Activated CD4-positive, CD25-positive, alpha-beta regulatory T cell treated with anti-CD3 and anti-CD28 coated beads, Interleukin-2, amount 50 U/mL, for 72 hours (primary cell): ENCODE data around the gene SELENOF.
"Not testable (repeated sequence)": the region's sequence is repeated elsewhere in the genome, so short reads cannot be mapped to it uniquely, and the experiment has no call there.

ENCODE experiments used
- DNase-seq: peaks from one replicate; pipeline ENCODE4 v3.0.0; 2021

The SELENOF gene

DNA sequence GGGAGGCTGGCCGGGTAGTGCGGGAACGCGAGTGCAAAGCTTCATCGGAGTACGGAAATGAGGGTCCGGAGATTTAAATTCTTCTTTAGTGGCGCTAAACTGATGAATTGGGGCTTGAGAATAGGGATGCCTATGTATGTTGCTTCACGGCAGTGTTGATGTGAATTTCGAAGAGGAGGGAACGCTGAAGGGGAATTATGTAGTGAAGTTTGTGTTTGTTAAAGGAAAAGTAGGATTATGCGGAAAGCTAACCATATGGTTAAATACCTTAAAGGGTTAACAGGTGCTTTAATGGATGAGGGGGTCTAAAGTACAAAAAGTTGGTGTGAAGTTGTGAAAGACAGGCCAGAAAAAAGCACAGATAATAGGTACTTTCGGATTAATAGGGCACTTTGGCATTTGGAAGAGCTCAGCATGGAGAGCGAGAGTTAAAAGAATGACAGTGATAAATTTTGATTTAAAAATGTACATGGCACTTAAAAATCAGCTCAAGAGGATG lies 1.9 kb upstream of the SELENOF start:
- DNase-seq, result no peak

DNA sequence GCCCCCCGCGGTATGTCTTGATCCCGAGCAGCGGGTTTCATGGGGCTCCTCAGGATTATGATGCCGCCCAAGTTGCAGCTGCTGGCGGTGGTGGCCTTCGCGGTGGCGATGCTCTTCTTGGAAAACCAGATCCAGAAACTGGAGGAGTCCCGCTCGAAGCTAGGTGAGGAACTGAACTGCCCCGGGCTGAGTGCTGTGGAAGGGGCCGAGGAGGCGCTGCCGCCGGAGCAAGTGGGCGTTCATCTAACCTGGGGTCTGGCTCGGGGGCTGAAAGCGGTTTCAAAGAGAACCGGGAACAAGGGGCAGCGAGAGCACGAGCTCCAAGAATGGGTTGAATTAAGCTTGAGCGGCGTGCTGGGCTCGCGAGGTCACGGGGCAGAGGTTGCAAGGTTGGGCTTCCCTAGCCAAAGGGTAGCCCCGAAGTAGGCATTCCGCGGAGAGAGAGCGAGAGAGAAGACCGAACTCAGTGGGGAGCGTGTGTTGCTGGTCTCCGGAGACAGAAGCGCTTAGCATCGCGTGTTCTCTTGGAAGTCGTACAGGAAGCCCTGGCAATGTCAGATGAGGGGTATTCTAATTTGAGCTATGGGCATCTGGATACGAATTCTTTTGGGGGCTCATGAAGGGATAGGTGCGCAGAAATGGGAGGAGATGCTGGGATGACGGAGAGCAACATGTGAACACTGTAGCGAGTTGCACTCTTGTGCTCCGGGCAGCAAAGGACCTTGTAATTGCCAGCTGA lies 1.2 kb upstream of the SELENOF start:
- peak; percentile 49 for DNase-seq

GRCh38 chr1:86914601-86914997 lies 673 bp upstream of the SELENOF start, which contains the start of gene HS2ST1:
Gene HS2ST1 (plus strand): TSS chr1:86914635.
- no peak for DNase-seq

GRCh38 chr1:86913399-86913895 lies 479 bp downstream of the SELENOF start:
- DNase-seq, result peak; percentile 40

DNA sequence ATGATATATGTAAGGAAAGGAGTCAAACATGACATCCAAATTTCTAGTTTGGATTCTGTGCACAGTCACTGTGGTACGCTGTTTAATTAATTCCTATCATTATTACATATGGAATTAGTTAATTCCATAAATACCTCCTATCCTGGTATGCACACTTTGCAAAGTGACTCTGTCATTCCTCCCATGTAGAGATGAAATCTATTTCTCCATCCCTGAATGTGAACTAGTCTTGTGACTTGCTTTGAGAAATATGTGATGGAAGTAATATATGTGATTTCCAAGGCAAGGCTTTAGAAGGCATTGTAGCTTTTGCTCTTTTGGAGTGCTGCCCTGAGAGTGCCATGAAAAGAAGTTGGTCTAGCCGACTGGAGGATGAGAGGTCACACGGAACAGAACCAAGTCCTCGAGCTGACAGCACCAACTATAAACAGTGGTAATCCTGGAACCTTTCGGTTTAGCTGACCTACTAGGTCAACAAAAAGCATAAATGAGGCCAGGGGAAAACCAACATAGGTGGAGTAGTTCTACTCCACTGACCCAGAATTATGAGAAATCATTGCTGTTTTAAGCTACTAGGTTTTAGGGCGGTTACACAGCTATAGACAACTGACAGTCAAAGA lies 1.5 kb downstream of the SELENOF start:
- no peak for DNase-seq

DNA sequence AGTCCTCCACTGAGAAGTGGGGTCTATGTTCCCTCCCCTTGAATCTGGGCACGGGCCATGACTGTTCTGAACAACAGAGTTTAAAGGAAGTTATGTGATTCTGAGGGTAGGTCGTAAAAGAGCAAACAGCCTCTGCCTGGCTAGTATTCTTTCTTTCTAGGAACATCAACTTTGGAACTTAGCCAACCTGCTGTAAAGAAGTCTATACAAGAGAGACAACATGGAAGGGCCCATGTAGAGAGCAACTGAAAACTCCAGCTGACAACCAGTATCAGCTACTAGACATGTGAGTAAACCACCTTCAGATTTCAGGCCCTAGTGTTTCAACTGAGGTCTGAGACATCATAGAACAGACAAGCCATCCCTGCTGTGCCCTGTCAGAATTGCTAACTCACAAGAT lies 7.5 kb downstream of the SELENOF start:
- DNase-seq, result no peak

DNA sequence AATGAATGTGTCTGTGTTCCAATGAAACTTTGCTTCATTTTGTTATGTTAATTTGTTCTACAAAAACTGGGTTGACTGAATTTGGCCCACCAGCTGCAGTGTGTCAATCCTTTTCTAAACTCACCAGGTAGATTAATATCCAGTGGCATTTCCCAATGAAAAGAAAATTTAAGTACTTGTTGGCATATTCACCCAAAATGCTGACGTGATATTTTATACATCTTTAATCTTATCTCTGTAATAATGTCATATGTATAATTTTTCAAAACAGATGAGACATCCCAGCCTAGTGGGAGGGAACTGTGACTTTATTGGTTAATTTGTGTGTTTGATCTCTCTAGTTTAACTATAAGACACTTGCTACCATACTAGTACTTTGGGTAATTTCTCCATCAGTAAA lies 8.1 kb downstream of the SELENOF start:
- no peak for DNase-seq

DNA sequence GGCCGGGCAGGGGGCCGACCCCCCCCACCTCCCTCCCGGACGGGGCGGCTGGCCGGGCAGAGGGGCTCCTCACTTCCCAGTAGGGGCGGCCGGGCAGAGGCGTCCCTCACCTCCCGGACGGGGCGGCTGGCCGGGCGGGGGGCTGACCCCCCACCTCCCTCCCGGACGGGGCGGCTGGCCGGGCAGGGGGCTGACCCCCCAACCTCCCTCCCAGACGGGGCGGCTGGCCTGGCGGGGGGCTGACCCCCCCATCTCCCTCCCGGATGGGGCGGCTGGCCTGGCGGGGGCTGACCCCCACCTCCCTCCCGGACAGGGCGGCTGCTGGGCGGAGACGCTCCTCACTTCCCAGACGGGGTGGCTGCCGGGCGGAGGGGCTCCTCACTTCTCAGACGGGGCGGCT lies 14.5 kb downstream of the SELENOF start:
- DNase-seq, result not testable (repeated sequence)

- no peak for DNase-seq
These were observed 25.6 kb downstream of the SELENOF start for GRCh38 chr1:86888327-86888726.

- DNase-seq, result no peak
These were observed 26.3 kb downstream of the SELENOF start for GRCh38 chr1:86887479-86888162.

DNA sequence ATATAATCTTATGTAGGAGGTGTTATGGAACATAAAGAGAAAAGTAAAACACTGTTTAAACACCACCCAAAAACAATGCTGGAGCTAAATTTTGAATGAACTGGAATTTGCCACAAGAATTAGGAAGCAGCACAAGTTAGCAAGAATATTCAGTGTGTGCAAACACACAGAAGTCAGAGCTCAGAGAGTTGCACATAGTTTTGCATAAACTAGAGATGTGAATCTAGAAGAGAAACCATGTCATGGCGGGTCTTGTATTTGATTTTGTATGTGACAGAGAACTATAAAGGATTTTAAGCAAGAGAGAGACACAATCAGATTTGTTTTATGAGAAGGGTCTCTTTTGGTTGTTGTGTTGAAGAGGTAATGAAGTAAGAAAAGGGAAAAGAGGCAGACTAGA lies 38.2 kb downstream of the SELENOF start:
- DNase-seq, result no peak

- DNase-seq, result no peak
These were observed 41.8 kb downstream of the SELENOF start for GRCh38 chr1:86872086-86872485.

- no peak for DNase-seq
These were observed 42.9 kb downstream of the SELENOF start for GRCh38 chr1:86871001-86871400.

DNA sequence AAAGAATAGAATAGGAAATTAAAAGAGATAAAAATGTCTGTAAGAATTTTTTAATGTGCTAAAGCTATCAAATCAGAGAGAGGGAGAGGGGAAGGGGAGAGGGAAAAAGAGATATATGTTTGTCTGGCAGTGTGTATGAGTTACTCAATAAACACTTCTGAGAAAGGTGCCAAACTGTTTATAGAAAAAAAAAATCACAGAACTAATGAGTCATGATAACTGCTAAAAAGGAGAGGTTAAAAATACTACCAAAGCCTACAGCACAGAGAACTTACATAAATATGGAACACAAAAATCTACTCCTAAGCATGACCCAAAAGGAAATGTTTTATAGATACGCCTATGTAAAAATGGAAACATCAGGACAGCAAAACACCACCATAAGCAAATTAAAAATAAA lies 45.4 kb downstream of the SELENOF start:
- no peak for DNase-seq

DNA sequence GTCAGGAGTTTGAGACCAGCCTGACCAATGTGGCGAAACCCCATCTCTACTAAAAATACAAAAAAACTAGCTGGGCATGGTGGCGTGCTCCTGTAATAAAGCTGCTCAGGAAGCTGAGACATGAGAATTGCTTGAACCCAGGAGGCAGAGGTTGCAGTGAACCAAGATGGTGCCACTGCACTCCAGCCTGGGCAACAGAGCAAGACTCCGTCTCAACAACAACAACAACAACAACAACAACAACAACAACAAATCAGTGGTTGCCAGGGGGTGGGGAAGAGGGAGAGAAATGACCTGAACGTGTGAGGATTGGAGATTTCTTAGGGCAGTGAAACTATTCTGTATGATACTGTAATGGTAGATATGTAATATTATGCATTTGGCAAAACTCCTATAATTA lies 46.6 kb downstream of the SELENOF start:
- not testable (repeated sequence) for DNase-seq

- DNase-seq, result no peak
These were observed 47.3 kb downstream of the SELENOF start for GRCh38 chr1:86866665-86867064.

GRCh38 chr1:86865973-86866637 lies 47.8 kb downstream of the SELENOF start:
- DNase-seq, result no peak

DNA sequence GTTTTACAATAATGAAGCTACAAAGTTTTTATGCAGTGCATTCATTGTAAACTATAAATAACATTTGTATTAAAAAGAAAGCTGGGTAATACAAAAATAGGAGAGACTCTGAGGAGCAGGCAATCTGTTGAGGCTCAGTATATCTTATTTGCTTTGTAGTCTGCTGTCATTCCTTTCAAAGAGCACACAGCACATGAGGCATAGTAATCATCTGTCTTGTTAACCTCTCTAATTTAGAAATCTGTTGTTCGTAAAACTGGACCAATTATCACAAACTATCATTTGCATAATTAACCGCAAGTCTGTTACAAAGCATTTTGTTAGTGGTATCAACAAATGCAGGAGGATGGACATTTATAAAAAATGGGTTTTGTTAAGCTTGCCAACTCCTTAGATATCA lies 51.0 kb downstream of the SELENOF start:
- no peak for DNase-seq

- DNase-seq, result no peak
These were observed 52.5 kb downstream of the SELENOF start for GRCh38 chr1:86861424-86861823.

DNA sequence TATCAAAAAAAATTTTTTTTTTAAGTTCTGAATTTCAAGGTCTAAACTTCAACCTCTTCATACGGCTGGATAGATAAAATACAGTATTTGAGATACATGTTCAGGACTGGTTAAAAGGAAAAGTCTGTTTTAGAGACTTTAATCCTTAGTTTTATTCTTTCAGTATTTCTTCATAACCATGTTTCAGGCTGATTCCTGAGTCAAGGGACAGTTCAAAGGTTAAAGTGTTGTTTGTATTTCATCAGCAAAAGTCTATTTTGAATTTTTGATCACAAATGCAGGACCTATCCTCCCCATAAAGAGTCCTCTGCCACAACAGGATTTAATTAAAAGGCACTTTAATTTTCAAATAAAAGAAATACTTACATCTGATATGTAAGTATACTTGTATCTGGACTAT lies 53.5 kb downstream of the SELENOF start:
- DNase-seq, result no peak

DNA sequence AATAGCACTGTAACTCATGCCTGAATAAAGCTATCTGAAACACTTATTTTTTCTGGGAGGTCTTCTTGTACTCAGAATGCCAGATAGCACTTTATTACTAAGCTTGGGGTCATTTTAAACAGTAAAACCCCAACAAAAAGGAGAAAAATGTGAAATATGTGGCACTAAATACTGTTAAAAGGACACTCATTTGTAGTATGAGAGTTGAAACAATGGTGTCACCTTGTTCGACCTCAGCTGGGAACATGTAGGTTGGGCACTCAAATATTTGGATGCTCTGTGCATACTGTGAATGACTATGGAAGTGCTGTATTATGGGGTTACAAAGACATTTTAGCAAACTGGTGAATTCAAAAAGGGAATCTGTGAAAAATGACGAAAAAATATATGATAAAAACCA lies 53.9 kb downstream of the SELENOF start:
- no peak for DNase-seq

DNA sequence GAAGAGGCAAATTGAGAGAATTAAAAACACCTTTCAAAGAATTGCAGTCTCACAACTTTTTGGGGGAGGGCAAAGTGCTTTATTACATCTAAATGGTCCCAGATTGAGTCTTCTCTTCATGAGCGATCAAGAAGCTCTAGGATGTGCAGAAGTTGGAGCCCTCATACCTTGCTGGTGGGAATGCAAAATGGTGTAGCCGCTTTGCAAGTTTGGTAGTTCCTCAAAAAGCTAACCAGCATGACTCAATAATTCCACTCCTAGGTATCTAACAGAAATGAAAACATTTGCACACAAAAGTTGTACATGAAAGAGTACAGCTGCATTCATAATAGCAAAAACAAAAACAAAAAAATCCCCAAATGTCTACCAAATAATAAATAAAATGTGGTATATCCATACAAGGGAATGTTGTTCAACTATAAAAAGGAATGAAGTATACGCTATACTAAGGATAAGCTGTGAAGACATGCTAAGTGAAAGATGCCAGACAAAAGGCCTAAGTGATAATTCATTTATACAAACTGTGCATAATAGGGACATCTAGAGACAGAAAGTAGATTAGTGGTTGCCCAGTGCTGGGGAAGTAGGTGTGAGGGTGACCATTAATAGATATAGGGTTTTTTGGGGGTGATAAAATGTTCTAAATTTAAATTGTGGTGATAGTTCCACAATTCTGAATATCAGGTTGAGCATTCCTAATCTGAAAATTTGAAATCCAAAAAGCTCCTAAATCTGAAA lies 55.2 kb downstream of the SELENOF start:
- DNase-seq, result no peak

GRCh38 chr1:86856196-86856595 lies 57.7 kb downstream of the SELENOF start:
- no peak for DNase-seq
